Neural cell (in vitro differentiated cells): ENCODE data around the gene TRIM16.
"Not testable (repeated sequence)": the region's sequence is repeated elsewhere in the genome, so short reads cannot be mapped to it uniquely, and the experiment has no call there.

Experiments
- EZH2 ChIP-seq: fragments of 200-600, 300-800 bp; shearing (Covaris generic), sonication (generic); IDR thresholded peaks from 2 replicates; pipeline ENCODE4 v1.6.1; 2014; ENCODE audit warnings: antibody characterized with exemption, low read length, borderline replicate concordance, mild to moderate bottlenecking; ENCODE audit not compliant: insufficient read depth, poor library complexity, severe bottlenecking
- RAD21 ChIP-seq: fragments of 450-650 bp; conservative IDR thresholded peaks from 2 replicates; pipeline ENCODE4 v1.6.1; 2014; ENCODE audit warnings: antibody characterized with exemption, mild to moderate bottlenecking, moderate library complexity

DNA sequence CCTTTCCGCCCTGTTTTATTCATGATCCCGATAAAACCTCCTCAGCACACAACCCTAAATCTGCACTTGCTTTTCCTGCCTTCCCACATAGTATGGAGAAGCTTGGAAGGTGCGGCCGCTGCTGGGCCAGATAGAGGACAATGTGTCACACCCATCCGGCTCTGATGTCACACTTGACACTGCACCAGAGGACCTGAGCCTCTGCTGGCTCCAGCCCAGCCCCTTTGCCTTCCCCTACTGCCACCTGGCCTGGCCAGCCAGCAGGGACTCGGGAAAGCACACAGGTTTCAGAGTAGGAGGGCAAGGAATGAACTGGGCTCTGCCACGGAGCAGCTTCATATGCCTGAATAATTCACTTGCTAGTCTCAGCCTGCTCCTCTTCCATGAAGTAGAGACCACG, 62.0 kb downstream of the TRIM16 start:
- not testable (repeated sequence) for TF ChIP-seq RAD21, EZH2
